IgD-negative memory B cell (primary cell): ENCODE measurements around the gene LIPH. TPM values are rescaled to one million over a fixed set of nuclear protein-coding genes. Genes with fewer than 3 reads are reported as not detected.
"Not testable (repeated sequence)": the region's sequence is repeated elsewhere in the genome, so short reads cannot be mapped to it uniquely, and the experiment has no call there.

Experiments used
- H3K27ac Mint-ChIP-seq, 3 donors: one replicate each; pipeline ENCODE4 v1.8.0; 2020 to 2022; ENCODE audit warnings: mild to moderate bottlenecking in 3 of 3, mixed read lengths in 3 of 3, moderate library complexity in 1 of 3
- H3K27me3 Mint-ChIP-seq: one replicate; pipeline ENCODE4 v1.8.0; 2021; ENCODE audit warnings: mixed read lengths
- H3K36me3 Mint-ChIP-seq: one replicate; pipeline ENCODE4 v1.8.0; 2020; ENCODE audit warnings: mild to moderate bottlenecking, mixed read lengths
- H3K4me1 Mint-ChIP-seq, 3 donors: one replicate each; pipeline ENCODE4 v1.8.0; 2020 to 2022; ENCODE audit warnings: mixed read lengths in 3 of 3, mild to moderate bottlenecking in 1 of 3
- H3K4me3 Mint-ChIP-seq, 4 donors: one replicate each; pipeline ENCODE4 v1.8.0; 2020 to 2022; ENCODE audit warnings: mild to moderate bottlenecking in 4 of 4, mixed read lengths in 4 of 4, moderate library complexity in 3 of 4
- H3K9me3 Mint-ChIP-seq, 3 donors: one replicate each; pipeline ENCODE4 v1.8.0; 2020 to 2021; ENCODE audit warnings: mixed read lengths in 3 of 3, mild to moderate bottlenecking in 1 of 3
- polyA plus RNA-seq: library from polyadenylated mRNA; unstranded; fragments of 300-500 nt; fragmentation: Illumina TruSeq; gene quantifications from one replicate; pipeline ENCODE4 v1.2.3, GENCODE V29; 2021

Gene LIPH
- polyA plus RNA-seq, 1 donor from 2014 or later: not detected

DNA sequence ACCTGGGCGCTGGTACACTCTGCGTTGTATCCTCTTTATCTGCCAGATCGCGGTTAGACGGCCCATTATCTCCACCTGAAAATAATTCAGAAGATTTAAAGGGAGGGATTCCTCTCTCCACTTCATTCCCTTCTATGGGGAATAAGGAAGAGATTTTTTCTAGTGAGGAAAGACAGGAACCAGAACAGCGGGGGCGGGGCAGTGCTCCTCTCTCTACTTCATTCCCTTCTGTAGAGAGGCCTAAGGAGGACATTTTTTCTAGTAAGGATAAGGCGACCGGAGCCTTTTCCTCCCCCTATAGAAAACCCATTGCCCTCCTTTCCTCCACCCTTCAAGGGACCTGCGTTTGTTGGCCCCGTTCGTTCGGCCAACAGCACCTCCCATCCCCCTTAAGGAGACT lies 8.3 kb upstream of the LIPH start:
- Mint-ChIP-seq H3K9me3 (peaks cover 0 to 2% (median 0%) of the 10 kb centered on the region in 3 donors), H3K27ac (no peak overlapping the region), H3K27me3 (peaks cover 11% of the 10 kb centered on the region), H3K36me3 (no peaks in the 10 kb centered on the region), H3K4me3 (peak overlapping the region in 1 of 4 donors; percentile 28), H3K4me1 (peaks cover 4 to 8% (median 7%) of the 10 kb centered on the region in 3 donors)

DNA sequence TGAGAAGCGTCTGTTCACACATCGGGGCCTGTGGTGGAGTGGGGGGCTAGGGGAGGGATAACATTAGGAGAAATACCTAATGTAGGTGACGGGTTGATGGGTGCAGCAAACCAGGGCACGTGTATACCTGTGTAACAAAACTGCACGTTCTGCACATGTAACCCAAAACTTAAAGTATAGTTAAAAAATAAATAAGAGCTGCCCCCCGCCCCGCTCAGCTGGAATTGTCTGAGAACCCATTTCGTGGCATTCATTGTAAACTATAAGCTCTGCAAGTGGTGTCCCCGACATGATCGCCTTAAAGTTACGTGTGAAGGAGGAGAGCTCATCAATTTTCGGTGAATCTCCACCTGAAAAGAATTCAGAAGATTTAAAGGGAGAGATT lies 7.3 kb upstream of the LIPH start:
- H3K9me3 Mint-ChIP-seq: peaks cover 0 to 2% (median 0%) of the 10 kb centered on the region in 3 donors
- peaks cover 4 to 8% (median 7%) of the 10 kb centered on the region in 3 donors for H3K4me1 Mint-ChIP-seq
- H3K4me3 Mint-ChIP-seq: peak overlapping the region in 2 of 4 donors; percentile 55 to 82
- no peak overlapping the region for H3K27ac Mint-ChIP-seq
- H3K36me3 Mint-ChIP-seq: no peaks in the 10 kb centered on the region
- peaks cover 11% of the 10 kb centered on the region for H3K27me3 Mint-ChIP-seq

DNA sequence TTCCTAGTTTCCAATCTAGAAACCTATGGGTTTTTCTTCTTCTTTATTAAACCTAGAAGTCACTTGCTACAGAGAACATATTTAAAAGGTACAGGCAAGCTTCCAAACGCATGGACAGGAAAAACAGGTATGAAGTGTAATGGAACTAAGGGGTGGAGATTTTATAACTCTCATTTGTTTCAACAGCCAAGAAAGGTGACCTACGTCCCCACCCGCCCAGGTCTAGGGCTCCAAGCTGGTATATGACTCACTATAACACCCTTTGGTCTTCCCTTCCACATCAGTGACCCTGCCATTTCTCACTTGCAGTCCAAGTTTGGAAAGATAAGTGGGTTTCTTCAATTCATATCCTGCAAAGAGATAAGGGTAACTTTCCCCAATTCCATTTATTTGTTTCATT lies 6.0 kb upstream of the LIPH start:
- Mint-ChIP-seq H3K36me3 (no peaks in the 10 kb centered on the region), H3K4me1 (peaks cover 4 to 8% (median 7%) of the 10 kb centered on the region in 3 donors), H3K27ac (no peak overlapping the region), H3K4me3 (no peak overlapping the region), H3K9me3 (peaks cover 0 to 2% (median 0%) of the 10 kb centered on the region in 3 donors), H3K27me3 (peaks cover 11% of the 10 kb centered on the region)

DNA sequence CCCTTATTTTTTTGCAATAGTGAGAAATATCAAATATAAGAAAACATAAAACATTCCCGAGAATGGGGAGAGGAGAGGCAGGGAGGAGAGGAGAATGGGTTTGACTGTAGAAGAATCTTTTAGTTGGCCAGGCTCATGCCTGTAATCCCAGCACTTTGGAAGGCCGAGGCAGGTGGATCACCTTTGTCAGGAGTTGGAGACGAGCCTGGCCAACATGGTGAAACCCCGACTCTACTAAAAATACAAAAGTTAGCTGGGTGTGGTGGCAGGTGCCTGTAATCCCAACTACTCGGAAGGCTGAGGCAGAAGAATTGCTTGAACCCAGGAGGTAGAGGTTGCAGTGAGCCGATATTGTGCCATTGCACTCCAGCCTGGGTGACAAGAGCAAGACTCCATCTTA lies 4.3 kb upstream of the LIPH start:
- H3K4me3 Mint-ChIP-seq, H3K9me3 Mint-ChIP-seq, H3K36me3 Mint-ChIP-seq, H3K27ac Mint-ChIP-seq, H3K27me3 Mint-ChIP-seq: not testable (repeated sequence)
- H3K4me1 Mint-ChIP-seq: peaks cover 7 to 14% (median 10%) of the 10 kb centered on the region in 3 donors

DNA sequence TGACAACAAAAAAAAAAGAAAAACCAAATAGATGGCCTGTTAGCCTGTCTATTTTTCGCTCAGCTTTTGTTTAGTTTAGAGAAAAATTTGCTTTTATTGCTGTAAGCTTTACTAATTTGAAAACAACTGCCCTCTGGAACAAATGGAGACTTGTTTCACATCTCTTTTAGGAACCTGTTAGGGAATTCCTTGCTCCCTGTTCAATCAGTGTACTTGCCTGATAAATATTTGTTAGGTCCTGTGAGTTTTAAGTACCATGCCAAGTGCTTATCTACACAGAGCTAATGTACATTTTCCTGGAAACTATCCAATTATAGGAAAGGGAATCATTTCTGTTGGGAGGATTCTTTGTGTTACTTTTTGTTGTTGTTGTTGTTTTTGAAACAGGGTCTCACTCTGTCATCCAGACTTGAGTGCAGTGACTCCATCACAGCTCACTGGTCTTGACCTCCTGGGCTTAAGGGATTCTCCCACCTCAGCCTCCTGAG lies 3.5 kb upstream of the LIPH start:
- peaks cover 7 to 14% (median 10%) of the 10 kb centered on the region in 3 donors for H3K4me1 Mint-ChIP-seq
- peaks cover 8% of the 10 kb centered on the region for H3K27me3 Mint-ChIP-seq
- H3K27ac Mint-ChIP-seq: peak overlapping the region in 1 of 3 donors; percentile 13
- H3K36me3 Mint-ChIP-seq: no peaks in the 10 kb centered on the region
- no peak overlapping the region for H3K4me3 Mint-ChIP-seq
- peaks cover 0 to 2% (median 0%) of the 10 kb centered on the region in 3 donors for H3K9me3 Mint-ChIP-seq

DNA sequence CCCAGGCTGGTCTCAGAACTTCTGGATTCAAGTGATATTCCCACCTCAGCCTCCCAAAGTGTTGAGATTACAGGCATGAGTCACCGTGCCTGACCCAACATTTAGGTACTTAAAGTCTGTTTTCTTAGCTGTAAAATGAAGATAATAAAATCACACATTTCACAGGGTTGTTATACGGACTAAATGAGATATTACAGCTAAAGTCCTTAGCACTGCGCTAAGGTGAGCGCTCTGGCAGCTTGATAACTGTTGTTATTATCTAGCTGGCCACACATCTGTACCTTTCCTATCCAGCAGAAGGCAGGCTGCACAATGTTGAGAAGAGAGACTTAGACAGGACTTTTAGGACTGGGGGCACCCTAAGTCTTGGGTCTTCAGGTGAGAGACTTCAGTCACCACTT lies 2.7 kb upstream of the LIPH start:
- H3K27ac Mint-ChIP-seq: no peak overlapping the region
- peaks cover 0 to 2% (median 0%) of the 10 kb centered on the region in 3 donors for H3K9me3 Mint-ChIP-seq
- peaks cover 7 to 14% (median 10%) of the 10 kb centered on the region in 3 donors for H3K4me1 Mint-ChIP-seq
- no peak overlapping the region for H3K4me3 Mint-ChIP-seq
- H3K27me3 Mint-ChIP-seq: peaks cover 6% of the 10 kb centered on the region
- H3K36me3 Mint-ChIP-seq: no peaks in the 10 kb centered on the region

DNA sequence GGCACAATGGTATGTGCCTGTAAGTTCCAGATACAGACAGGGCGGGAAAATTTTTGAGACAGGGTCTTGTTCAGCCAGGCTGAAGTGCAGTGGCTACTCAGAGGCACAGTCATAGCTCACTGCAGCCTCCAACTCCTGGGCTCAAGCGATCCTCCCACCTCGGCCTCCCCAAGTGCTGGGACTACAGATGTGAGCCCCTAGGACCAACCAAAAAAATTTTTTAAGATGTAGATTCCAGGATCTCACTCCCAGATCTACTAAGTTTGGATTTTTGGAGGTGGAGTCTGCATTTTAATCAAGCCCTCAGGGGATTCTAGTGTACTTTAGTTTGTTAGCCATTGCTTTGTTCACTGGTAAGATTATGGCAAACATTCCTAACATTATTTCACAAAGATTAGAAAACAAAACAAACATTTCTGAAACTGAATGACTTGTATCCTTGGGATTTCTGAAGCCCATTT lies 2.7 kb downstream of the LIPH start:
- no peak overlapping the region for H3K27ac Mint-ChIP-seq

DNA sequence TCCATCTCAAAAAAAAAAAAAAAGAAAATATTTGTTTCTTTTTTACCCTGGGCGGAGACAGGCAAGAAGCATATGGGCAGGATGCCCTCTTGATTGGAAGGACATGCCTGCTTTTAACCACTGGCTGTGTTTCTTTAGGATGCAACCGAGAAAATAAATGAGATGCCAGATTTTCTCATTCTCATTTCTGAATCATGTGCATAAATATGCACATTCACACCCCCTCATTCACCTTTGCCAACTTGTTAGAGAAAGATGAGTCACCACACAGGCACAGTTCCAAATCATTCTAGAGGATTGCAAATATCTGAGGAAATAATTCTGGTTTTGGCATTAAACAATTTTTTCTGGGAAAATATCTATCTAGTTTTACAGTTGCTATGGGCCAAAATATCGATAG lies 3.3 kb downstream of the LIPH start:
- no peaks in the 10 kb centered on the region for H3K27me3 Mint-ChIP-seq
- H3K4me3 Mint-ChIP-seq: no peak overlapping the region
- H3K27ac Mint-ChIP-seq: no peak overlapping the region

More for the DNA sequence above, 2.7 kb downstream of the LIPH start:
- H3K27me3 Mint-ChIP-seq: no peaks in the 10 kb centered on the region
- no peaks in the 10 kb centered on the region for H3K36me3 Mint-ChIP-seq
- H3K9me3 Mint-ChIP-seq: no peaks in the 10 kb centered on the region
- no peak overlapping the region for H3K4me3 Mint-ChIP-seq
- H3K4me1 Mint-ChIP-seq: peaks cover 0 to 6% (median 6%) of the 10 kb centered on the region in 3 donors

DNA sequence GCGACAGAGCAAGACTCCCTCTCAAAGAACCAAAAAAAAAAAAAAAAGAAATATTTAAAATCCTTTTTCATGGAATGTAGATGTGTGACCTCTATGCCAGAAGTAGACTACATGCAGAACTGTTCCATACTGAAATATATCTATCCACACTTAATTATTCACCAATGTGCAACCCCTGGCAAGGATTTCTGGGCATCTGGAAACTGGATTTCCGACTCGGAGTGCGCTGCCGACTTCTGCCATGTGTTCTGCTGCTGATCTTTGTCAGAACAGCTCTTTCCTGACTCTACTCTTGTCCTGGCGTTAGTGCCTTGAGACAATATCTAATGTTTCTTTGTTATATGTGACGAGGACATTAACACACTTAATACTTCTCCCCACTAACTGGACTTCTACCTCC lies 11.7 kb downstream of the LIPH start:
- H3K27me3 Mint-ChIP-seq: no peaks in the 10 kb centered on the region

More for the DNA sequence above, 3.3 kb downstream of the LIPH start:
- H3K4me1 Mint-ChIP-seq: peaks cover 0 to 6% (median 6%) of the 10 kb centered on the region in 3 donors
- no peaks in the 10 kb centered on the region for H3K36me3 Mint-ChIP-seq
- no peaks in the 10 kb centered on the region for H3K9me3 Mint-ChIP-seq

DNA sequence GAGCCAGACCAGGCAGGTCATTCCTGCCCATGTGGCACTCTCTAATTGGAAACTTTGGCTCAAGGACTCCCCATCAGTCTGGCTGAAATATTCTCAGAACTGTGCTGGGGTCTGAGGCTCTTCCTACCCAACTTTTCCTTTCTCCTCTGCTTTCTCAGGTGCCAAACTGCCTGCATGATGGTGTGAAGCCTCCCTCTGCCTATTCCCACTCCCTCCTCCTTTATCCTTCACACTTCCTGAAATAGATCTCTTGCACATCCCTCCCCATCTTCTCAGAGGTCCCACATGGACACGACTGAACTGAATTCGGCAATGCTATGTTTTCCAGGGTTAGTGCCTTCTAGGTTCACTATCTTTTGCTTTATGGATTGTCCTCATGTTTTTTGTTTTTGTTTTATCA lies 12.5 kb downstream of the LIPH start:
- Mint-ChIP-seq H3K27me3 (no peaks in the 10 kb centered on the region), H3K36me3 (peaks cover 3% of the 10 kb centered on the region), H3K4me3 (no peak overlapping the region), H3K27ac (no peak overlapping the region), H3K9me3 (no peaks in the 10 kb centered on the region), H3K4me1 (peaks cover 6 to 11% (median 6%) of the 10 kb centered on the region in 3 donors)

More for the DNA sequence above, 11.7 kb downstream of the LIPH start:
- no peaks in the 10 kb centered on the region for H3K9me3 Mint-ChIP-seq
- H3K27ac Mint-ChIP-seq: no peak overlapping the region
- H3K36me3 Mint-ChIP-seq: peaks cover 3% of the 10 kb centered on the region
- no peak overlapping the region for H3K4me3 Mint-ChIP-seq
- H3K4me1 Mint-ChIP-seq: peaks cover 6 to 11% (median 6%) of the 10 kb centered on the region in 3 donors

DNA sequence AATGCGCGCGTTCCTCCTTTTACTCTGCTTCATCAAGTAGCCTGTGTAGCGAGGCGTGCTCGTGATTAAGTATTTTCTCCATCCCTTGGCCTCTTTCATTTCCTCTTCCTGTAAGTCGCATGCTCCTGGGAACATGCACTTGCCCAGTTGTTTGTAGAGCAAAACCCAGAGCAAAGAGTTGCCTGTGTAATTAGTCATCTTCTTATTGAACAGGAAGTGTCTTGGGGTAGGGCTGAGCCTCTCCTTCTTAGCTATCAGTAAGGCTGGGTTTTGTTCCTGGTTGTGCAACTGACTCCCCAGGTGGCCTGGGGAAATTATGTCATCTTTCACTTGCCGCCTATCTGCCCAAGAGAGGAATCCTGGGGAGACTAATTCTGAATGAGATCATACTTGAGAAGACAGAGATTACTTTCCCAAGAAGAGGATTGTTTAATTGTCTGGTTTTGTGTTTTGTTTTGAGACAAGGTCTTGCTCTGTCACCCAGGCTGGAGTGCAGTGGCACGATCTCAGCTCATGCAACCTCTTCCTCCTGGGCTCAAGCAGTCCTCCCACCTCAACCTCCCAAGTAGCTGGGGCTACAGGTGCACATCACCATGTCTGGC lies 14.9 kb downstream of the LIPH start:
- Mint-ChIP-seq H3K27ac (peak overlapping the region in 1 of 3 donors; percentile 82), H3K4me3 (peak overlapping the region in 3 of 4 donors; percentile 49 to 84 (median 50)), H3K9me3 (no peaks in the 10 kb centered on the region), H3K36me3 (peaks cover under 1% of the 10 kb centered on the region), H3K4me1 (peaks cover 6 to 11% (median 6%) of the 10 kb centered on the region in 3 donors), H3K27me3 (no peaks in the 10 kb centered on the region)

DNA sequence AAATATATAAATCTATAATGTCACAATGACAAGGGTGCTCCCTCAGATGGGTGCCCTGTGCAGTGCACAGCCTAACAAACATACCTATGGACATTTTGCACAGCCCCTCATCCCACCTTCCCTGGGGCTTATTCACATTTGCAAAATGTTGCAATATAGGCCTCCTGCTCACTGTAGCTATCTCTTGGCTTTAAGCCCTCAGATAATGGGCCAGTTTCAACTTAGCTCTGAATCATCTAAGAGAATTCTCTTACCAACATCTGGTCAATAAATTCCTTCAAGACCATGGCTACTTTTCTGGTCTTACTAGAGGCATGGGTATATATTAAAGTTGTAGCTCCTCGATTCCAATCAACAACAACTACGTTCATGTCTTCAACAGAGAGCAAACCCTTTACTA lies 17.9 kb downstream of the LIPH start:
- H3K27ac Mint-ChIP-seq: no peak overlapping the region
- peaks cover 6 to 11% (median 6%) of the 10 kb centered on the region in 3 donors for H3K4me1 Mint-ChIP-seq
- H3K9me3 Mint-ChIP-seq: no peaks in the 10 kb centered on the region
- H3K27me3 Mint-ChIP-seq: no peaks in the 10 kb centered on the region
- peaks cover 1% of the 10 kb centered on the region for H3K36me3 Mint-ChIP-seq
- no peak overlapping the region for H3K4me3 Mint-ChIP-seq

DNA sequence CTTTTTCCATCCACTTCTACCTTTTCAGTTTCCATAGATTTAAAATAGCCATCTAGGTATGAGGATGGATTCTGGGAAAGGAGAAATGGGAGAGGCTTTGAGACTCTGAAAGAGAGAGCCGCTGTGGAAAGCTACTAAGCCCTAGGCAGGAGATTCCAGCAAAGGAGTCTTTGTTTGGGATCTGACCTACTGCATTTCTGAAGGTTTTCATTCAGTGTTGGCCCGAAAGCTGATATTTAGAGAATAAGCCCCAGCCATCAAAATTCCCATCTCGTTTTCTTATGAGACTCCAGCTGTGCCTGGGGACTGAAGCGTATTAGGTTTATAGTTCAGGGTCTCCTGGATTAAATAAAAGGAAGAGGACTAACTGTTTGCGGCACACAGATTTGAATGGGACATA lies 19.5 kb downstream of the LIPH start:
- peaks cover 1% of the 10 kb centered on the region for H3K36me3 Mint-ChIP-seq
- H3K27me3 Mint-ChIP-seq: peaks cover 1% of the 10 kb centered on the region
- H3K4me3 Mint-ChIP-seq: no peak overlapping the region
- H3K4me1 Mint-ChIP-seq: peaks cover 6 to 11% (median 6%) of the 10 kb centered on the region in 3 donors
- H3K9me3 Mint-ChIP-seq: no peaks in the 10 kb centered on the region
- no peak overlapping the region for H3K27ac Mint-ChIP-seq

DNA sequence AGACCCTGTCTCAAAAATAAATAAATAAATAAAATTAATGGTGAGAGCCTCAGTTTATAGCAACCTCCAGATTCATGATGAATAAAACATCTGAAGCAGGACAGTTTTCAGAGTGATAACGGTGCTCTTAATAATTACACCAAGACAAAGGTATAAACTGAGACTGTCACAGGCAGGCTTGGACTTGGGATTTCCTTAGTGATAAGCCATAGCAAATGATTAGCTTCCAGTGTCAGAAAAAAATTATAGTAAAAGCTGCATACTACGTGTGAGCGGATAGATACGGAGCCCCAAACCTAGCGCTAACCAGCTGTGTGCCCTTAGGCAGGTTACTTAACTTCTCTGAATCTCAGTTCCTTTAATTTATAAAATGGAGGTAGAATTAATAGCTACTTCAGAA lies 21.5 kb downstream of the LIPH start:
- Mint-ChIP-seq H3K4me3 (no peak overlapping the region), H3K36me3 (peaks cover 1% of the 10 kb centered on the region), H3K9me3 (no peaks in the 10 kb centered on the region), H3K27ac (no peak overlapping the region), H3K27me3 (peaks cover 4% of the 10 kb centered on the region), H3K4me1 (peaks cover 0 to under 1% (median 0%) of the 10 kb centered on the region in 3 donors)

DNA sequence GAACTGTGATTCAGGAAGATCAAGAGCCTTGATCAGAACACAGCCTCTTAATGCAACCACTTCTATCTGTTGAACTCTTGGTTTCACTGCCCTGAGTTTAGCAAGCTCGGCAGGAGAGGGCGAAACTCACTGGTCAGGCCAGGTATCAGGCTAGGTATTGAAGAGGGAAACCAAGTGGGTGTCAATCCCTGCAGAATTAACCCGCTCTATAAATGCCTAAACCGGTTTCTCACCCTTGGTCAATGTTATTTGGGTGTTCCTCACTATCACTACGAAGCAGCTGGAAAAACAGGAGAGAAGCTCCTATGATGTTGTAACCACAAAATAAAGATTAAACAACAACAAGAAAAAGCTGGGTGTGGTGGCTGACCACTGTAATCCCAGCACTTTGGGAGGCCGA lies 23.9 kb downstream of the LIPH start:
- Mint-ChIP-seq H3K4me1 (no peaks in the 10 kb centered on the region), H3K36me3 (peaks cover 1% of the 10 kb centered on the region), H3K27ac (no peak overlapping the region), H3K27me3 (peaks cover 4% of the 10 kb centered on the region), H3K9me3 (no peaks in the 10 kb centered on the region), H3K4me3 (no peak overlapping the region)

DNA sequence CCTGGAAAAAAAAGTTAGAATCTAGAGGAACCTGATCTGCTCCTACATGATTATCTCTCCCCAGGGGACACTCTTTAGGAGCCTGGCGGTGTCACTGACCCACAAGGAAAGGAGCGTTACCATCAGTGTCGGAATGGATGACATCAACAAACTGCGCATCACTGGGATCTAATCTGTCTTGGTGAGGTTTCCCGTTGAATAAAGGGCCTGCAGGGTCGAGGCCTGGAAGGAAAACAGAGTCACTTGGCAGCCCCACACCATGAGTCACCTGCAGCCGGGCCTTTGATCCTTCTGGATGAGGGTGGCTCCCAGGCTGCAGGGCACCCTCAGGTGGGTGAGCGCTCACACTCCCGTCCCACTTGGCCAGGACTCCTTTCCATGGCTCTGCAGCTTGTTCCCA lies 25.0 kb downstream of the LIPH start:
- Mint-ChIP-seq H3K4me3 (no peak overlapping the region), H3K27me3 (peaks cover 4% of the 10 kb centered on the region), H3K9me3 (no peaks in the 10 kb centered on the region), H3K4me1 (no peaks in the 10 kb centered on the region), H3K27ac (no peak overlapping the region), H3K36me3 (peaks cover 1% of the 10 kb centered on the region)
